Spleen (tissue), 7 donors: ENCODE results near the gene KLC4.

ENCODE experiments used
- POLR2A ChIP-seq, 3 donors: fragments of 450-650 bp; IDR thresholded peaks; one replicate each; pipeline ENCODE4 v1.5.1; 2017; ENCODE audit warnings: antibody characterized with exemption in 3 of 3, mild to moderate bottlenecking in 1 of 3
- TF ChIP-seq, protein P1 (sequence below), 11 experiments: fragments of 200-600 bp in 7 of 11; fragments of 450-650 bp in 4 of 11; sonication (generic) in 4 of 11; IDR thresholded peaks in 8 of 11; conservative IDR thresholded peaks in 3 of 11; 1 replicate in 7 of 11; 2 replicates in 4 of 11; pipeline versions ENCODE4 v1.4.0 to v1.8.0; 2016 to 2021; ENCODE audit warnings: antibody characterized with exemption in 11 of 11, inconsistent platforms in 4 of 11, mild to moderate bottlenecking in 1 of 11
- donor health status: DM: no; HTN: no; CAD: no; lungs with moderate emphysema.
- donor health status: DM: no; HTN: no; CAD: no.
- donor health status: DM: no; HTN: no; CAD: no.

DNA sequence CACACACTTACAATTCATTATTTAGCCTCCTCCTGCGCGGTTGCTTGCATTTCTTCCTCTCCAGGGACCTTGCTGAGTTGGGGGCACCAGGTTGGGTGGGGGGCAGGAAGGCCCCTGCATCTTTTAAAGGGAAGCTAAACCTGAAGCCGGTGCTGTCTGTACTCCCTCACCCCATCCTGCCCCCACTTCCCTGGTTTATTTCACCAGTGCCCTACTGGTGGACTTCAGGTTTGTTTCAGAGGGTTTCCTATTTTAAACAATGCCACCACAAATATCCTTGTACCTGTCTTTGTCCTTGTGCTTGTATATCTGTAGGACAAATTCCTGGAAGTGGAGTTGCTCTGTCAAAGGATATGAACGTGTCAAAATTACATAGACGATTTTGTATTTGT lies 37.7 kb downstream of the KLC4 start:
- TF ChIP-seq, protein P1, sequence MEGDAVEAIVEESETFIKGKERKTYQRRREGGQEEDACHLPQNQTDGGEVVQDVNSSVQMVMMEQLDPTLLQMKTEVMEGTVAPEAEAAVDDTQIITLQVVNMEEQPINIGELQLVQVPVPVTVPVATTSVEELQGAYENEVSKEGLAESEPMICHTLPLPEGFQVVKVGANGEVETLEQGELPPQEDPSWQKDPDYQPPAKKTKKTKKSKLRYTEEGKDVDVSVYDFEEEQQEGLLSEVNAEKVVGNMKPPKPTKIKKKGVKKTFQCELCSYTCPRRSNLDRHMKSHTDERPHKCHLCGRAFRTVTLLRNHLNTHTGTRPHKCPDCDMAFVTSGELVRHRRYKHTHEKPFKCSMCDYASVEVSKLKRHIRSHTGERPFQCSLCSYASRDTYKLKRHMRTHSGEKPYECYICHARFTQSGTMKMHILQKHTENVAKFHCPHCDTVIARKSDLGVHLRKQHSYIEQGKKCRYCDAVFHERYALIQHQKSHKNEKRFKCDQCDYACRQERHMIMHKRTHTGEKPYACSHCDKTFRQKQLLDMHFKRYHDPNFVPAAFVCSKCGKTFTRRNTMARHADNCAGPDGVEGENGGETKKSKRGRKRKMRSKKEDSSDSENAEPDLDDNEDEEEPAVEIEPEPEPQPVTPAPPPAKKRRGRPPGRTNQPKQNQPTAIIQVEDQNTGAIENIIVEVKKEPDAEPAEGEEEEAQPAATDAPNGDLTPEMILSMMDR (IDR thresholded peaks at IDR 0.05 in 8 of 11, conservative IDR thresholded peaks at IDR 0.05 in 3 of 11), result no peak
- no peak for TF ChIP-seq POLR2A (IDR thresholded peaks at IDR 0.05)
